Naive B cell (primary cell): ENCODE results near the gene SPIN1. TPM values are rescaled to one million over a fixed set of nuclear protein-coding genes. Genes with fewer than 3 reads are reported as not detected.
A peak's percentile ranks its signal among the peaks of the same experiment; 100 is the strongest.

Source experiments
- ATAC-seq, 2 donors: fragments of 150-1000 bp; cut with Tn5 transposase; 2 replicates each; pipeline ENCODE4 v1.10.0; 2021; ENCODE audit warnings: low read depth in 2 of 2, mild to moderate bottlenecking in 2 of 2, moderate library complexity in 2 of 2
- DNase-seq: peaks from one replicate; pipeline ENCODE4 v3.0.0; 2022
- H3K27ac Mint-ChIP-seq, 6 donors: one replicate each; pipeline ENCODE4 v1.8.0; 2020 to 2022; ENCODE audit warnings: mild to moderate bottlenecking in 6 of 6, mixed read lengths in 6 of 6, moderate library complexity in 5 of 6, inconsistent platforms in 2 of 6
- H3K27me3 Mint-ChIP-seq, 3 donors: one replicate each; pipeline ENCODE4 v1.8.0; 2021 to 2022; ENCODE audit warnings: mixed read lengths in 3 of 3, mild to moderate bottlenecking in 1 of 3
- H3K36me3 Mint-ChIP-seq, 2 donors: one replicate each; pipeline ENCODE4 v1.8.0; 2020 to 2022; ENCODE audit warnings: mixed read lengths in 2 of 2, inconsistent platforms in 1 of 2, mild to moderate bottlenecking in 1 of 2
- H3K4me1 Mint-ChIP-seq, 3 donors: one replicate each; pipeline ENCODE4 v1.8.0; 2020 to 2022; ENCODE audit warnings: mixed read lengths in 3 of 3, inconsistent platforms in 1 of 3, mild to moderate bottlenecking in 1 of 3, moderate library complexity in 1 of 3
- H3K4me3 Mint-ChIP-seq, 8 donors: one replicate each; pipeline ENCODE4 v1.8.0; 2020 to 2022; ENCODE audit warnings: mild to moderate bottlenecking in 8 of 8, mixed read lengths in 8 of 8, moderate library complexity in 8 of 8, inconsistent platforms in 2 of 8
- H3K9me3 Mint-ChIP-seq, 7 donors: one replicate each; pipeline ENCODE4 v1.8.0; 2020 to 2022; ENCODE audit warnings: mixed read lengths in 7 of 7, mild to moderate bottlenecking in 5 of 7, inconsistent platforms in 2 of 7, moderate library complexity in 1 of 7
- polyA plus RNA-seq, 6 donors: library from polyadenylated mRNA; unstranded; fragments of 300-500 nt; fragmentation: Illumina TruSeq; gene quantifications; one replicate each; pipeline ENCODE4 v1.2.3, GENCODE V29; 2021; ENCODE audit warnings: low read depth in 6 of 6

Gene SPIN1
- polyA plus RNA-seq, 6 donors from 2014 or later = 15.4 to 32.6 (median 23.0) TPM

- no peak for DNase-seq
- Mint-ChIP-seq H3K27ac (no peak overlapping the region), H3K36me3 (no peaks in the 10 kb centered on the region), H3K4me3 (no peak overlapping the region), H3K4me1 (no peaks in the 10 kb centered on the region), H3K27me3 (peaks cover 4 to 8% (median 6%) of the 10 kb centered on the region in 3 donors), H3K9me3 (peaks cover 0 to 9% (median 0%) of the 10 kb centered on the region in 7 donors)
- no peak for ATAC-seq
Observed at GRCh38 chr9:88501086-88501485, 112.8 kb downstream of the SPIN1 start.

DNA sequence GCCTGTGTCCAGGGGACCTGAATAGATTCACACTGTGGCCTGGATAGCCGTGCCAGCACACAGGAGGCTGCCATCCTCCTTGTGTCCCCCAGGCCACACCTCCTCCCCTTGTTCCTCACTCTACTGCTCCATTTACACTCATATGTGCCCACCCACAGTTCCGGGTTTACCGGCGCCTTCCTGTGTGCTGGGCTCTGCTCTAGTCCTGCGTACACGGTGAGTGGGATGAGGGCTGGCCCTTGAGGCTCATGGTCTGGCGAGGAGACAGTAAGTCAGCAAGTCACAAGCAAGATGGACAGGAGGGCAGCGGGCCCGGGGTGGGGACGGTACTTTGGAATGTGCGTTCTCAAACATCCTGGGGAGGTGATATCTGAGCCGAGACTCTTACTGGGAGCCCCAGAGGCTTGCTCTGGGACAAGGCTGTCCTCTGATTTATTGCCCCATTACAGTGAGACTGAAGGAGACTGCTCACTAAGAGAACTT is 114.3 kb downstream of the SPIN1 start:
- DNase-seq = no peak
- Mint-ChIP-seq H3K4me3 (no peak overlapping the region), H3K27me3 (peaks cover 4 to 8% (median 6%) of the 10 kb centered on the region in 3 donors), H3K36me3 (no peaks in the 10 kb centered on the region), H3K4me1 (no peaks in the 10 kb centered on the region), H3K27ac (no peak overlapping the region), H3K9me3 (peaks cover 0 to 9% (median 0%) of the 10 kb centered on the region in 7 donors)
- ATAC-seq = no peak

GRCh38 chr9:88503081-88503844 is 115.0 kb downstream of the SPIN1 start:
- H3K27ac Mint-ChIP-seq = no peak overlapping the region
- H3K4me1 Mint-ChIP-seq = no peaks in the 10 kb centered on the region
- H3K36me3 Mint-ChIP-seq = no peaks in the 10 kb centered on the region
- peaks cover 0 to 9% (median 0%) of the 10 kb centered on the region in 7 donors for H3K9me3 Mint-ChIP-seq
- DNase-seq (no peak), ATAC-seq (no peak)
- peaks cover 4 to 8% (median 6%) of the 10 kb centered on the region in 3 donors for H3K27me3 Mint-ChIP-seq
- H3K4me3 Mint-ChIP-seq = no peak overlapping the region

GRCh38 chr9:88503845-88504764 is 115.9 kb downstream of the SPIN1 start:
- Mint-ChIP-seq H3K27me3 (peaks cover 4 to 8% (median 6%) of the 10 kb centered on the region in 3 donors), H3K27ac (no peak overlapping the region), H3K36me3 (peaks cover 0 to 4% of the 10 kb centered on the region in 2 donors), H3K4me1 (no peaks in the 10 kb centered on the region), H3K9me3 (peaks cover 0 to 9% (median 3%) of the 10 kb centered on the region in 7 donors), H3K4me3 (no peak overlapping the region)
- ATAC-seq (no peak), DNase-seq (no peak)

DNA sequence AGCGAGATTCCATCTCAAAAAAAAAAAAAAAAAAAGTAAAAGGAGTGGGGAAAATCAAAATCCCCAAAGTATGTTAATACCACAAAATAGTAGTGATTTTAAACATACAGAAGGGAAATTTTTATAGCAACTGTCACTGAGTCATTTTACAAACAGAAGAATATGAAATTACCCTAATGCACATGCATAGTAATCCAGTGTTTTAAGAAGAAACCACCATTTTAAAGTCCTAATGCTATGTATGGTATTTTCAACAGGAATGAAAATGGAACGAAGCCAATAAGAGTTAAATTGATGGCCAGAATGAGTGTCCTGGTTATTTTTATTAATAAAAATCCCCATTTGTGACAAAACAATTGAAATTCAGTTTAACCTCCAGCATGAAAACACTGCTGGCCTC is 120.1 kb downstream of the SPIN1 start:
- ATAC-seq = no peak

DNA sequence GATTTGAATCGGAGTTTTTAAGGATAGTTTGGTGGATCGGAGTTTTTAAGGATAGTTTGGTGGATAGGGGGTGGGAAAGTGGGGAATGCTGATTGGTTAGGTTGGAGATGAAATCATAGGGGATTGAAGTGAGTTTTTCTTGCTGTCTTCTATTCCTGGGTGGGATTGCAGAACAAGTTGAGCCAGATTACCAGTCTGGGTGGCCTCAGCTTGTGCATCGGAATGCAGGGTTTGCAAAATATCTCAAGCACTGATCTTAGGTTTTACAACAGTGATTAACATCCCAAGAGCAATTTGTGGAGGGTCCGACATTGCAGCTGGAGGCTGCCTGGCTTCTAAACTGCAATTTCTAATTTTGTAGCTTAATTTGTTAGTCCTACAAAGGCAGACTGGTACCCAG is 123.7 kb downstream of the SPIN1 start:
- Mint-ChIP-seq H3K27me3 (peaks cover 0 to 6% (median 0%) of the 10 kb centered on the region in 3 donors), H3K4me1 (no peaks in the 10 kb centered on the region), H3K27ac (no peak overlapping the region), H3K4me3 (no peak overlapping the region), H3K9me3 (peaks cover 0 to 22% (median 5%) of the 10 kb centered on the region in 7 donors), H3K36me3 (peaks cover 0 to 4% of the 10 kb centered on the region in 2 donors)
- DNase-seq (no peak), ATAC-seq (no peak)

More for the DNA sequence above, 120.1 kb downstream of the SPIN1 start:
- Mint-ChIP-seq H3K9me3 (peaks cover 0 to 9% (median 4%) of the 10 kb centered on the region in 7 donors), H3K4me1 (no peaks in the 10 kb centered on the region), H3K4me3 (no peak overlapping the region), H3K36me3 (peaks cover 0 to 4% of the 10 kb centered on the region in 2 donors), H3K27me3 (peaks cover 4 to 12% (median 8%) of the 10 kb centered on the region in 3 donors), H3K27ac (no peak overlapping the region)
- DNase-seq = no peak

GRCh38 chr9:88514247-88514646 is 126.0 kb downstream of the SPIN1 start:
- no peaks in the 10 kb centered on the region for H3K4me1 Mint-ChIP-seq
- H3K36me3 Mint-ChIP-seq = no peaks in the 10 kb centered on the region
- peak overlapping the region in 1 of 6 donors; percentile 40 for H3K27ac Mint-ChIP-seq
- peaks cover 0 to 6% (median 4%) of the 10 kb centered on the region in 3 donors for H3K27me3 Mint-ChIP-seq
- no peak for ATAC-seq
- H3K9me3 Mint-ChIP-seq = peaks cover 0 to 18% (median 6%) of the 10 kb centered on the region in 7 donors
- H3K4me3 Mint-ChIP-seq = no peak overlapping the region
- DNase-seq = no peak

- Mint-ChIP-seq H3K4me3 (no peak overlapping the region), H3K36me3 (no peaks in the 10 kb centered on the region), H3K27me3 (peaks cover 12 to 36% (median 28%) of the 10 kb centered on the region in 3 donors), H3K9me3 (peaks cover 0 to 6% (median 0%) of the 10 kb centered on the region in 7 donors), H3K27ac (no peak overlapping the region), H3K4me1 (no peaks in the 10 kb centered on the region)
- ATAC-seq = no peak
- DNase-seq = no peak
Observed at GRCh38 chr9:88521308-88521707, 133.1 kb downstream of the SPIN1 start.

- peaks cover 17 to 40% (median 32%) of the 10 kb centered on the region in 3 donors for H3K27me3 Mint-ChIP-seq
- H3K4me3 Mint-ChIP-seq = no peak overlapping the region
- H3K36me3 Mint-ChIP-seq = no peaks in the 10 kb centered on the region
- peaks cover 0 to 5% (median 0%) of the 10 kb centered on the region in 7 donors for H3K9me3 Mint-ChIP-seq
- H3K4me1 Mint-ChIP-seq = no peaks in the 10 kb centered on the region
- ATAC-seq = no peak
- DNase-seq = no peak
- no peak overlapping the region for H3K27ac Mint-ChIP-seq
Observed at GRCh38 chr9:88522360-88522759, 134.1 kb downstream of the SPIN1 start.

- Mint-ChIP-seq H3K4me3 (no peak overlapping the region), H3K27ac (no peak overlapping the region)
Observed at GRCh38 chr9:88523056-88523455, 134.8 kb downstream of the SPIN1 start.

GRCh38 chr9:88524911-88525310 is 136.7 kb downstream of the SPIN1 start:
- peaks cover 30 to 51% (median 35%) of the 10 kb centered on the region in 3 donors for H3K27me3 Mint-ChIP-seq
- H3K9me3 Mint-ChIP-seq = peaks cover 0 to 2% (median 0%) of the 10 kb centered on the region in 7 donors
- ATAC-seq (no peak), DNase-seq (no peak)
- H3K4me3 Mint-ChIP-seq = no peak overlapping the region
- no peaks in the 10 kb centered on the region for H3K36me3 Mint-ChIP-seq
- H3K4me1 Mint-ChIP-seq = no peaks in the 10 kb centered on the region
- H3K27ac Mint-ChIP-seq = peak overlapping the region in 1 of 6 donors; percentile 20

More at GRCh38 chr9:88523056-88523455, 134.8 kb downstream of the SPIN1 start:
- ATAC-seq (no peak), DNase-seq (no peak)
- Mint-ChIP-seq H3K36me3 (no peaks in the 10 kb centered on the region), H3K27me3 (peaks cover 17 to 45% (median 32%) of the 10 kb centered on the region in 3 donors), H3K4me1 (no peaks in the 10 kb centered on the region), H3K9me3 (no peaks in the 10 kb centered on the region)

GRCh38 chr9:88527618-88528017 is 139.4 kb downstream of the SPIN1 start:
- DNase-seq = no peak
- Mint-ChIP-seq H3K9me3 (peaks cover 0 to 2% (median 0%) of the 10 kb centered on the region in 7 donors), H3K4me1 (peaks cover 0 to 9% (median 4%) of the 10 kb centered on the region in 3 donors), H3K27me3 (peaks cover 33 to 60% (median 40%) of the 10 kb centered on the region in 3 donors), H3K4me3 (no peak overlapping the region), H3K36me3 (no peaks in the 10 kb centered on the region), H3K27ac (no peak overlapping the region)
- no peak for ATAC-seq
